ENCODE measurements around the gene NMNAT1. TPM values are rescaled to one million over a fixed set of nuclear protein-coding genes. Genes with fewer than 3 reads are reported as not detected.

NMNAT1 gene
- total RNA-seq, 1 experiment from 2014 or later, result 29.4 TPM

Other genes starting within 250 kb of the NMNAT1 start
- 41.2 and 64.3 TPM in 2 replicates for gene CLSTN1, start 119.5 kb upstream of the NMNAT1 start, total RNA-seq (2014; rRNA removed; shearing (Covaris generic))
- 28.7 and 37.6 TPM in 2 replicates for gene CTNNBIP1, start 33.2 kb upstream of the NMNAT1 start, total RNA-seq (2014; rRNA removed; shearing (Covaris generic))
- gene LZIC, start 84 bp upstream of the NMNAT1 start, total RNA-seq (2014; rRNA removed; shearing (Covaris generic)), result 74.8 and 87.6 TPM in 2 replicates
- 0.38 and 8.1 TPM in 2 replicates for gene RBP7, start 53.8 kb downstream of the NMNAT1 start, total RNA-seq (2014; rRNA removed; shearing (Covaris generic))
- gene UBE4B, start 89.5 kb downstream of the NMNAT1 start, total RNA-seq (2014; rRNA removed; shearing (Covaris generic)), result 26.0 and 35.2 TPM in 2 replicates